Measurements from ENCODE around the gene KLHL3. TPM values are rescaled to one million over a fixed set of nuclear protein-coding genes. Genes with fewer than 3 reads are reported as not detected.
A peak's percentile ranks its signal among the peaks of the same experiment; 100 is the strongest.
"Not testable (repeated sequence)": the region's sequence is repeated elsewhere in the genome, so short reads cannot be mapped to it uniquely, and the experiment has no call there.

KLHL3 gene
- total RNA-seq, 1 donor from 2014 or later = 28.6 TPM

- DNase-seq (ENCODE audit: low read depth in 2 of 2) = no peak
Observed at GRCh38 chr5:137668637-137669036, 67.3 kb downstream of the KLHL3 start.

- DNase-seq (ENCODE audit: low read depth in 2 of 2) = no peak
Observed at GRCh38 chr5:137667341-137667740, 68.5 kb downstream of the KLHL3 start.

- DNase-seq (ENCODE audit: low read depth in 2 of 2) = no peak
Observed at GRCh38 chr5:137666901-137667300, 69.0 kb downstream of the KLHL3 start.

GRCh38 chr5:137666461-137666850, 69.4 kb downstream of the KLHL3 start:
- no peak for DNase-seq (ENCODE audit: low read depth in 2 of 2)

GRCh38 chr5:137665678-137666460, 70.0 kb downstream of the KLHL3 start:
- DNase-seq (ENCODE audit: low read depth in 2 of 2) = no peak

- peak; percentile 89 to 92 for DNase-seq (ENCODE audit: low read depth in 2 of 2)
Observed at GRCh38 chr5:137660349-137660817, 75.5 kb downstream of the KLHL3 start.

GRCh38 chr5:137659209-137659608, 76.7 kb downstream of the KLHL3 start:
- DNase-seq (ENCODE audit: low read depth in 2 of 2) = no peak

- DNase-seq (ENCODE audit: low read depth in 2 of 2) = no peak
Observed at GRCh38 chr5:137658324-137658723, 77.6 kb downstream of the KLHL3 start.

GRCh38 chr5:137657073-137657472, 78.8 kb downstream of the KLHL3 start:
- DNase-seq (ENCODE audit: low read depth in 2 of 2) = no peak

GRCh38 chr5:137656558-137656957, 79.3 kb downstream of the KLHL3 start:
- no peak for DNase-seq (ENCODE audit: low read depth in 2 of 2)

GRCh38 chr5:137651022-137651421, 84.9 kb downstream of the KLHL3 start:
- DNase-seq (ENCODE audit: low read depth in 2 of 2) = peak in 1 of 2 donors; percentile 38

GRCh38 chr5:137649228-137649935, 86.5 kb downstream of the KLHL3 start:
- DNase-seq (ENCODE audit: low read depth in 2 of 2) = no peak

- DNase-seq (ENCODE audit: low read depth in 2 of 2) = no peak
Observed at GRCh38 chr5:137648361-137648760, 87.5 kb downstream of the KLHL3 start.

- DNase-seq (ENCODE audit: low read depth in 2 of 2) = no peak
Observed at GRCh38 chr5:137647401-137647800, 88.5 kb downstream of the KLHL3 start.

GRCh38 chr5:137646761-137647160, 89.1 kb downstream of the KLHL3 start:
- no peak for DNase-seq (ENCODE audit: low read depth in 2 of 2)

- DNase-seq (ENCODE audit: low read depth in 2 of 2) = not testable (repeated sequence)
Observed at GRCh38 chr5:137643081-137643480, 92.8 kb downstream of the KLHL3 start.

GRCh38 chr5:137642091-137642490, 93.8 kb downstream of the KLHL3 start:
- no peak for DNase-seq (ENCODE audit: low read depth in 2 of 2)

GRCh38 chr5:137641148-137641547, 94.7 kb downstream of the KLHL3 start:
- no peak for DNase-seq (ENCODE audit: low read depth in 2 of 2)

GRCh38 chr5:137639645-137640044, 96.2 kb downstream of the KLHL3 start:
- DNase-seq (ENCODE audit: low read depth in 2 of 2) = no peak

- DNase-seq (ENCODE audit: low read depth in 2 of 2) = no peak
Observed at GRCh38 chr5:137638841-137639240, 97.0 kb downstream of the KLHL3 start.

GRCh38 chr5:137636830-137637714, 98.8 kb downstream of the KLHL3 start:
- DNase-seq (ENCODE audit: low read depth in 2 of 2) = no peak

GRCh38 chr5:137636099-137636498, 99.8 kb downstream of the KLHL3 start:
- no peak for DNase-seq (ENCODE audit: low read depth in 2 of 2)

Measured in lung microvascular endothelial cell (primary cell).